Measurements from ENCODE around the gene TCL1B.
"Not testable (repeated sequence)": the region's sequence is repeated elsewhere in the genome, so short reads cannot be mapped to it uniquely, and the experiment has no call there.

The TCL1B gene

GRCh38 chr14:95703805-95704204, 17.6 kb downstream of the TCL1B start:
- no peak for DNase-seq

GRCh38 chr14:95705518-95705917, 19.3 kb downstream of the TCL1B start:
- no peak for DNase-seq

GRCh38 chr14:95707327-95707726, 21.1 kb downstream of the TCL1B start:
- DNase-seq, result no peak

- no peak for DNase-seq
These were observed 23.9 kb downstream of the TCL1B start for GRCh38 chr14:95710106-95710505.

GRCh38 chr14:95711476-95712176, 25.4 kb downstream of the TCL1B start:
- DNase-seq, result no peak

- no peak for DNase-seq
These were observed 26.2 kb downstream of the TCL1B start for GRCh38 chr14:95712398-95712797.

GRCh38 chr14:95713596-95714371, 27.6 kb downstream of the TCL1B start, which contains the start of gene TCL1A:
Gene TCL1A, minus strand, starts transcription at chr14:95714125. Its CDS starts 59 bp downstream, at chr14:95714066.
- DNase-seq, result no peak

- DNase-seq, result no peak
These were observed 36.4 kb downstream of the TCL1B start for GRCh38 chr14:95722525-95723190.

- DNase-seq, result no peak
These were observed 39.6 kb downstream of the TCL1B start for GRCh38 chr14:95725685-95726336.

- DNase-seq, result no peak
These were observed 41.0 kb downstream of the TCL1B start for GRCh38 chr14:95727056-95727700.

- not testable (repeated sequence) for DNase-seq
These were observed 43.3 kb downstream of the TCL1B start for GRCh38 chr14:95729402-95730028.

- DNase-seq, result no peak
These were observed 43.9 kb downstream of the TCL1B start for GRCh38 chr14:95730126-95730525.

- no peak for DNase-seq
These were observed 47.0 kb downstream of the TCL1B start for GRCh38 chr14:95733212-95733611.

- no peak for DNase-seq
These were observed 53.1 kb downstream of the TCL1B start for GRCh38 chr14:95739356-95739755.

- no peak for DNase-seq
These were observed 54.8 kb downstream of the TCL1B start for GRCh38 chr14:95741038-95741490.

GRCh38 chr14:95741781-95742180, 55.6 kb downstream of the TCL1B start:
- no peak for DNase-seq

All from SHP77 (cell line).